Sigmoid colon (tissue), 7 donors: ENCODE measurements around the gene RMND5A. TPM values are rescaled to one million over a fixed set of nuclear protein-coding genes. Genes with fewer than 3 reads are reported as not detected.

Experiments
- DNase-seq: peaks from one replicate; pipeline ENCODE4 v3.0.0-alpha.2; 2019
- H3K27ac ChIP-seq, 4 donors: fragments of 200-600 bp; sonication (generic); one replicate each; pipeline ENCODE4 v1.5.1; 2016 to 2019; ENCODE audit warnings: mild to moderate bottlenecking in 1 of 4
- H3K27me3 ChIP-seq, 3 donors: fragments of 200-600 bp; sonication (generic); one replicate each; pipeline ENCODE4 v1.5.1; 2019; ENCODE audit warnings: mild to moderate bottlenecking in 1 of 3
- H3K36me3 ChIP-seq, 4 donors: fragments of 200-600 bp; sonication (generic); one replicate each; pipeline ENCODE4 v1.5.1; 2016 to 2019
- H3K4me1 ChIP-seq, 4 donors: fragments of 200-600 bp; sonication (generic); one replicate each; pipeline ENCODE4 v1.5.1; 2017 to 2019
- H3K4me3 ChIP-seq, 4 donors: fragments of 200-600 bp; sonication (generic); one replicate each; pipeline ENCODE4 v1.5.1; 2017 to 2019; ENCODE audit warnings: mild to moderate bottlenecking in 2 of 4, moderate library complexity in 1 of 4
- H3K9me3 ChIP-seq, 4 donors: fragments of 200-600 bp in 3 of 4; sonication (generic) in 3 of 4; one replicate each; pipeline versions ENCODE4 v1.5.1 to v1.6.1; 2013 to 2019
- EP300 ChIP-seq, 4 donors: sonication (generic); formaldehyde crosslinking; IDR thresholded peaks; one replicate each; pipeline ENCODE4 v1.6.1; 2017; ENCODE audit warnings: antibody characterized with exemption in 4 of 4
- POLR2A ChIP-seq, 2 donors: fragments of 450-650 bp; IDR thresholded peaks; one replicate each; pipeline ENCODE4 v1.6.1; 2016; ENCODE audit warnings: antibody characterized with exemption in 2 of 2, mild to moderate bottlenecking in 2 of 2, moderate library complexity in 2 of 2
- POLR2AphosphoS5 ChIP-seq, 4 donors: sonication (generic); formaldehyde crosslinking; IDR thresholded peaks; one replicate each; pipeline ENCODE4 v1.6.1; 2017; ENCODE audit warnings: antibody characterized with exemption in 4 of 4
- WGBS, 2 donors: extraction: QIAGEN DNeasy Blood & Tissue Kit; methylation state at CpG; one replicate each; pipeline ENCODE4 v1.1.7; 2013; 5-methylcytosine and 5-hydroxymethylcytosine counted together
- intact Hi-C: fragments of 100-400 bp; cut with DNase I; formaldehyde crosslinking; loops from one replicate; pipeline ENCODE4 v1.15.1; 2023
- polyA plus RNA-seq, 3 donors: library from polyadenylated mRNA; stranded (reverse); fragments of 200-250 nt; gene quantifications; one replicate each; pipeline ENCODE4 v1.2.3, GENCODE V29; 2013
- total RNA-seq, 4 donors: library from RNA; depleted of rRNA; stranded (reverse); fragments of >200 nt; gene quantifications; one replicate each; pipeline ENCODE4 v1.1.0, GENCODE V29; 2016
- TF ChIP-seq, protein P1 (sequence below), 4 experiments: fragments of 450-650 bp in 3 of 4; fragments of 200-600 bp in 1 of 4; IDR thresholded peaks; one replicate each; pipeline ENCODE4 v1.5.1; 2016 to 2019; ENCODE audit warnings: antibody characterized with exemption in 4 of 4, mild to moderate bottlenecking in 3 of 4, moderate library complexity in 2 of 4
- donor health status: healthy with polysubstance abuse.
- donor health status: Bipolar disorder and iron deficiency.
- donor health status: healthy.

RMND5A gene
- total and polyA plus RNA-seq, 7 donors = 19.9 to 58.9 (median 42.4) TPM

DNA sequence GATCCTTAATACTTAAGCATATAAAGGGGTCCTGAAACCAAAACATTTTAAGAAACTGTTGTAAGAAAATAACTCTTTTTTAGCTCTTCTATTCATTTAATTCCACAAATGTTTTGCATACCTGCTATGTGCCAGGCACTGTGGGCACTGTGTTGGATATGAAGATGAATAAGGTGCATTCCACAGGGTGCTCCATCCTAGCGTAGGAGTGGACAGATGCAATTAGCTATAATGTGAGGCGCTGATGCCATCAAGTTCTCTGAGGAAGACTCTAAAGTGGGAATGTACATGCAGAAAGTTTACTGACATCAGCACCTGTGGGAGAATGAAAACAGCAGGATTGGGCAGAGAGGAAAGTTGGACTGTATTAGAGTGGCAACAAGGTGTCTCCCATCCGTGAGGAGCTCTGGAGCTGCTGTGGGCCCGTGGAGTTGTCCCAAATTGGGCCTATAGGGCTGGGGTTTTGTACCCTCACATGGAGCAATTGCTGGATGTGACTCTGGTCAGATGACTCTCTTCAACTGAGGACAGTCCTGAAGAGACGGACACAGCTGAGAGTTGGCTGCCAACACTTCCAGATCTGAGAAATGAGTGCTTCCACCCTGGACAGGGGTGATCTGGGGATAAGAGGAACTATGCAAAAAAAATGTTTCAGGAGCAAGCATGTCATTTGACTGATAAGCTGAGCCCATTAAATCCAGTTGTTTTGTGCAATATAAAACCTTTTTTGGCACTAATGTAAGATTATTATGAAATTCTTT lies 48.3 kb downstream of the RMND5A start:
- H3K36me3 ChIP-seq = peaks cover 0 to 50% (median 23%) of the 10 kb centered on the region in 4 donors

DNA sequence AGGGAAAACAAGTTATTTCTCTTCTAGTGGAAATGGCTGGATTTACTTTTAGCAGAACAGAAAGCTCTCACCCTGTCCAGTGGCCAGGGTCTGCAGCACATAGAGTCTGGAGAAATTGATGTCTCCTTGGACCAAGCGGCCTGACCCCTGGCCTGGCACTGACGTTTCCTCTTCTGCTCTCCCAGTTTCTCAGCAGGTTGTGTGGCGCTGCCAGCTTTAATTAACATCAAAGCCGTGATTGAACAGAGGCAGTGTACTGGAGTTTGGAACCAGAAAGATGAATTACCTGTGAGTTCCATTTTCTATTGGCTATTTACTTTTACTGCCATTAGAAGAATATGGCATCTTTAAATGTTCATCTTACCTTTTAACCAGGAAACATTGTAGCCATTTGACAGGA lies 49.7 kb downstream of the RMND5A start:
- Histone ChIP-seq H3K4me1 (peaks cover 0 to 4% (median 0%) of the 10 kb centered on the region in 4 donors), H3K4me3 (no peak overlapping the region), H3K27ac (no peak overlapping the region), H3K27me3 (no peaks in the 10 kb centered on the region), H3K9me3 (no peaks in the 10 kb centered on the region), H3K36me3 (peaks cover 0 to 62% (median 23%) of the 10 kb centered on the region in 4 donors)
- TF ChIP-seq EP300 (IDR thresholded peaks at IDR 0.05) (no peak), POLR2A (IDR thresholded peaks at IDR 0.05) (no peak), POLR2AphosphoS5 (IDR thresholded peaks at IDR 0.05) (no peak)
- TF ChIP-seq, protein P1, sequence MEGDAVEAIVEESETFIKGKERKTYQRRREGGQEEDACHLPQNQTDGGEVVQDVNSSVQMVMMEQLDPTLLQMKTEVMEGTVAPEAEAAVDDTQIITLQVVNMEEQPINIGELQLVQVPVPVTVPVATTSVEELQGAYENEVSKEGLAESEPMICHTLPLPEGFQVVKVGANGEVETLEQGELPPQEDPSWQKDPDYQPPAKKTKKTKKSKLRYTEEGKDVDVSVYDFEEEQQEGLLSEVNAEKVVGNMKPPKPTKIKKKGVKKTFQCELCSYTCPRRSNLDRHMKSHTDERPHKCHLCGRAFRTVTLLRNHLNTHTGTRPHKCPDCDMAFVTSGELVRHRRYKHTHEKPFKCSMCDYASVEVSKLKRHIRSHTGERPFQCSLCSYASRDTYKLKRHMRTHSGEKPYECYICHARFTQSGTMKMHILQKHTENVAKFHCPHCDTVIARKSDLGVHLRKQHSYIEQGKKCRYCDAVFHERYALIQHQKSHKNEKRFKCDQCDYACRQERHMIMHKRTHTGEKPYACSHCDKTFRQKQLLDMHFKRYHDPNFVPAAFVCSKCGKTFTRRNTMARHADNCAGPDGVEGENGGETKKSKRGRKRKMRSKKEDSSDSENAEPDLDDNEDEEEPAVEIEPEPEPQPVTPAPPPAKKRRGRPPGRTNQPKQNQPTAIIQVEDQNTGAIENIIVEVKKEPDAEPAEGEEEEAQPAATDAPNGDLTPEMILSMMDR (IDR thresholded peaks at IDR 0.05) = no peak
- intact Hi-C loops = no loop called here
- DNase-seq = no peak
- 40 to 79% methylated on average over 4 of the region's 4 CpGs for WGBS, 2 donors

More for the DNA sequence above, 48.3 kb downstream of the RMND5A start:
- no peaks in the 10 kb centered on the region for H3K27me3 ChIP-seq
- WGBS, 2 donors = 92 to 93% methylated on average over 5 of the region's 5 CpGs
- no peaks in the 10 kb centered on the region for H3K9me3 ChIP-seq
- intact Hi-C loops = no loop called here
- H3K4me1 ChIP-seq = peaks cover 0 to 9% (median 2%) of the 10 kb centered on the region in 4 donors
- DNase-seq = no peak
- H3K4me3 ChIP-seq = no peak overlapping the region
- H3K27ac ChIP-seq = no peak overlapping the region
- no peak for TF ChIP-seq POLR2AphosphoS5 (IDR thresholded peaks at IDR 0.05)
- TF ChIP-seq POLR2A (IDR thresholded peaks at IDR 0.05) = no peak
- TF ChIP-seq, protein P1 (IDR thresholded peaks at IDR 0.05) = no peak
- no peak for TF ChIP-seq EP300 (IDR thresholded peaks at IDR 0.05)

DNA sequence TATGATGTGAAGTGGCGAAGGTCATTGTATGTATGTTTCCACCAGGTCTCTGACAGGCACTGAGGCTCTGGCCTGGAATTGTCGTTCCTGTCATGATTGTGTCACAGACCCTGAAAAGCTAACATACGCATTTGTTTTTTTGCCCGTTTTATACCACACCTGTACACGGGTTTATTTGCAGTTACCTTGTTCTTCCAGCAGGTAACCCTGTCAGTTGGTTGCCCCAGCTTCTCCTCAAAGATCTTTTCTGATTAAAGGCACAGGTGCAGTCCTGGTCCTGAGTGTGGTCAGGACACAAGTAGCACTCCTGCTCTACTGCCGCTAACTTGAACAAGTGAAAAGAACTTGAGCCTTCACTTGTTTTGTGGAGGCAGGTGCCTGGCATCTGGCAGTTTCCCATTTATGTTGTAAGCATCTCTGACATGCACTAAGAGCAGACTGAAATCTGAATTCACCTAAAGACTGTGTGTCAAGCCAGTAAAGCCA lies 50.8 kb downstream of the RMND5A start:
- Histone ChIP-seq H3K4me3 (no peak overlapping the region), H3K27ac (no peak overlapping the region), H3K27me3 (no peaks in the 10 kb centered on the region), H3K9me3 (no peaks in the 10 kb centered on the region), H3K4me1 (no peaks in the 10 kb centered on the region), H3K36me3 (peaks cover 0 to 65% (median 20%) of the 10 kb centered on the region in 4 donors)
- 82 to 86% methylated on average over 6 of the region's 6 CpGs for WGBS, 2 donors
- TF ChIP-seq EP300 (IDR thresholded peaks at IDR 0.05) (no peak), POLR2A (IDR thresholded peaks at IDR 0.05) (no peak), POLR2AphosphoS5 (IDR thresholded peaks at IDR 0.05) (no peak)
- TF ChIP-seq, protein P1 (IDR thresholded peaks at IDR 0.05) = no peak
- intact Hi-C loops = no loop called here
- no peak for DNase-seq

DNA sequence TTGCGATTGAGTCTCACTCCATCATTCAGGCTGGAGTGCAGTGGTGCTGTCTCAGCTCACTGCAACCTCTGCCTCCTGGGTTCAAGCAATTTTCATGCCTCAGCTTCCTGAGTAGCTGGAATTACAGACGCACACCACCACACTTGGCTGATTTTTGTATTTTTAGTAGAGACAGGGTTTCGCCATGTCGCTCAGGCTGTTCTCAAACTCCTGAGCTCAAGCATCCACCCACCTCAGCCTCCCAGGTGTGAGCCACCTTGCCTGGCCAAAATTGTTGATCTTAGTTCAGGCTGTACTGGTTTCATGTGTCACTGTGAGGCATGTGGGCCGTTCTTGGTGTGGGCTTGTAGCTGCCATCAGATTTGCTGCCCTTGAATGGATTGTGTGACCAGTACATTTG lies 52.5 kb downstream of the RMND5A start:
- WGBS, 2 donors = 69 to 75% methylated on average over 5 of the region's 5 CpGs
- intact Hi-C loops = no loop called here
- H3K4me3 ChIP-seq = no peak overlapping the region

More for the DNA sequence above, 52.5 kb downstream of the RMND5A start:
- Histone ChIP-seq H3K36me3 (peaks cover 0 to 65% (median 20%) of the 10 kb centered on the region in 4 donors), H3K27ac (no peak overlapping the region), H3K4me1 (no peaks in the 10 kb centered on the region), H3K27me3 (no peaks in the 10 kb centered on the region), H3K9me3 (no peaks in the 10 kb centered on the region)
- no peak for DNase-seq
- TF ChIP-seq, protein P1 (IDR thresholded peaks at IDR 0.05) = no peak
- TF ChIP-seq POLR2AphosphoS5 (IDR thresholded peaks at IDR 0.05) = no peak
- no peak for TF ChIP-seq POLR2A (IDR thresholded peaks at IDR 0.05)
- no peak for TF ChIP-seq EP300 (IDR thresholded peaks at IDR 0.05)
